Stimulated activated CD8-positive, alpha-beta memory T cell treated with anti-CD3 and anti-CD28 coated beads, Interleukin-7, amount 100 ng/mL, for 48 hours (primary cell): Measurements from ENCODE around the gene GAR1.
"Not testable (repeated sequence)": the region's sequence is repeated elsewhere in the genome, so short reads cannot be mapped to it uniquely, and the experiment has no call there.

Experiments
- DNase-seq, 2 donors: peaks; one replicate each; pipeline ENCODE4 v3.0.0-alpha.2; 2020; ENCODE audit warnings: low read depth in 1 of 2; ENCODE audit errors: extremely low read depth in 1 of 2

GAR1 gene

DNA sequence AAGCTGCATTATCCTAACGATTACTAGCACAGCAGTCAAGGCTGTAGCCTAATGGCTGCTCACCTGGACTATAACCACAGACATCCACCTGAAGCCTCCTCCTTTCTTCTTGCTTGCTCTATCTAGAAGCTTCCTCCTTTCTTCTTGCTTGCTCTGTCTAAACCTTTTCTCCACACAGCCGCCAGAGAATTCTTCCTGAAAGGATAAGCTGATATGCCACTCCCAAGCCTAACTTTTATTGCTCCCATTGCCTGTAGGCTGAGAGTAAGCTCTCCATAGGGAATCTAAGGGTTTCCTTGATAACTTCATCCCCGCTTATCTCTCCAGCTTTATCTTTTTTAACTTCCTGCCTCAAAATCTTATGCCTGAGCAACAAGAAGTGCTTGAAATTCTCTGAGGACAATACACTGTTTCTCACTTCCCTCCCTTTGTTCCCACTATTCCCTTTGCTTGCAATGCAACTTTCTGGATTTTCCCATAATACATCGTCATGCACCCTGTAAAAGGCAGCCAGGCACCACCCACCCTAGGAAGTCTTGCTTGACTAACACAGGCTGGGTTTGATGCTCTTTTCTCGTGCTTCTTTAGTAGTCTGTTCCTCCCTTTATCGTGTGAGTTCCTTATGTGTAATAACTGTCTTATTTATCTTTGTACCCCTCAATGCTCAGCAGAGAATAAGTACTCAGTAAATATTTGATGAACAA is 31.0 kb downstream of the GAR1 start:
- DNase-seq, result no peak

DNA sequence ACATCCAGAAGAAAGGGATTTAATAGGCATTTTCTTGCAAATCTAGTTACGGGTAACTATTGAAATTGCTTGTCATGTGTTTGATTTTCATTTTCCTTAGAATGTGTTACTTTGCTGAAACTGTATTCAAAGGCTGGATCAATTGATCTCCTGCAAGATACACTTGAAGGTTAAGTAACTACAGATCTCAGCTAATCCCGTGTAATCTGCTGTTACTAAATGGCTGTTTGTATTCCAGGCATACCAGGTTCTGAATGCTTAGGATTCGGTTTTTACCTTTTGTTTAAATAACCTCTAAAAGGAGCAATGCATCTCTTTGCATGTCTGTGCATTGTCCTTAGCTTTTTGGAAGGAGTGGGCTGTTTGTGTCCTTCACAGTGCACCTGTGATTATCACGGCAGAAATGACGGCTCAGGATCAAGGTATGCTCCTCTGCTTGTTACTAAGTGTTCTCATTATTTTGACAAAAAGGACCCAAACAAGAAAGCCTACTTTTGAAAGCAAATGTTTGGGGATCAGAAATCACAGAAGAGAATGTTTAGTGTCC is 32.4 kb downstream of the GAR1 start, which contains the start of gene LRIT3:
TSS of gene LRIT3 (plus strand) at position 212 of the 547 bp plus-strand sequence. CDS start at position 307, 95 bp downstream.
- no peak for DNase-seq

- no peak for DNase-seq
Measured at GRCh38 chr4:109848501-109848900, 32.9 kb downstream of the GAR1 start.

DNA sequence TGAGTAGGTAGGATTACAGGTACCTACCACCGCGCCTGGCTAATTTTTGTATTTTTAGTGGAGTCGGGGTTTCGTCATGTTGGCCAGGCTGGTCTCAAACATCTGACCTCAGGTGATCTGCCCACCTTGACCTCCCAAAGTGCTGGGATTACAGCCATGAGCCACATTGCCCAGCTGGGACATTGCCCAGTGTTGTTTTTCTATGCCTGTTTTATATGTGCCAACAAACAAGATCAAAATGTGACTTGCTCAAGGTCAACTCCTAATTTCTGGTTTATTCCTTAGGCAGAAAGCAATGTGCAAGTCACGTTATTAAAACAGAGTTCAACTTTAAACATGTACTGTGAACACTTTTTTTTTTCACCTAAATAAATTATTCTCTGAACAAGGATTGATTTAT is 35.0 kb downstream of the GAR1 start:
- no peak for DNase-seq

DNA sequence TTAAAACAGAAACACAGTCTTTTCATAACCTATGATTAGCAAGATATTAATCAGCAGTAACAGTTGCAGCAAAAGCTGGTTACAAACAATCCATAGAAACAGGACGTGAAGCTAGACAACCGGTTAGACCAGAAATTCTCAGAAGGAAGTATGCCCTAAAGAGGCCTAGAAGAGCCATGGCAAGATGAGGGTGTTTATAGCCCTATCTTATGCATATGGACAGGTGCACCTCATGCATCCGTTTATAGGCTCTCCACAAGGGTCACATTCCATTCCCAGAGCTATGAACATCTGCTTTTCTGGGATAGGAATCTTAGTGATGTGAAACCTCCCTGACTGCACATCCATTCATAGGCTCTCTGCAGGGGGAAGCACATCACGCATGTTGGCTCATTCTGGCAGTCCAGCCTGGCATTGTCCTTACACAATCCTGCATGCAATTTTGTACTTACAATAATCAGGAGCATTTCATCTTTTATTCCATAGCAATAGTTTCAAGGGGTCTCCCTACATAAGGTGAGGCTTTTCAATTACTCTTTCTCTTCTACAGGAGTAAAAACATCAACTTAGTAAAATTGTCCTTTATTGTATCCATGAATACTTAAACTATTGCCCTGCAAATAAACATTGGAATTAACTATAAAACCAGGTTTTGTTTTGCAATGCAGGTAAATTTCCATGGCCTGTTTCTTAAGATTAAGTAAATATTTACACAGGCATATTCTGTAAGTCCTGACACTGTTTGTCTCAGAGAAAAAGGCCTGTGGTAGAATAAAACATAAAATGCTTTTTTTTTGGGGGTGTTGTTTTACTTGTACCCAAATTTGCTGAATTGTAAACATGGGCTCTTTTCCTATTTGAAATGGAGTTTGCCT is 44.1 kb downstream of the GAR1 start:
- DNase-seq, result not testable (repeated sequence)

DNA sequence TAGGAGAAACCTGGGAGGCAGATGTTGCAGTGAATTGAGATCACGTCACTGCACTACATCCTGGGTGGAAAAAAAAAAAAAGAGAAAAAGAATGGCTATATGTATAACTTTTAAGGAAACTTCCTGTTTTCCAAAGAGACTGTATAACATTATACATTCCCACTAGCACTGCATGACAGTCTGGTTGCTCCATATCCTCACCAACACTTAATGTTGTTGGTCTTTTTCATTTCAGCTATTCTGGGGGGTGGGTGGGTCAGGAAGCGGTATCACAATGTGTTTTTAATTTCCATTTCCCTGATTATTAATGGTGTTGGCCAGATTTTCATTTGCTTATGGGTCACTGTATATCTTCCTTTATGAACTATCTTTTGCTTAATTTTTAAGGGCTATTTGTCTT is 45.7 kb downstream of the GAR1 start:
- no peak for DNase-seq

GRCh38 chr4:109861916-109862511 is 46.5 kb downstream of the GAR1 start:
- no peak for DNase-seq

DNA sequence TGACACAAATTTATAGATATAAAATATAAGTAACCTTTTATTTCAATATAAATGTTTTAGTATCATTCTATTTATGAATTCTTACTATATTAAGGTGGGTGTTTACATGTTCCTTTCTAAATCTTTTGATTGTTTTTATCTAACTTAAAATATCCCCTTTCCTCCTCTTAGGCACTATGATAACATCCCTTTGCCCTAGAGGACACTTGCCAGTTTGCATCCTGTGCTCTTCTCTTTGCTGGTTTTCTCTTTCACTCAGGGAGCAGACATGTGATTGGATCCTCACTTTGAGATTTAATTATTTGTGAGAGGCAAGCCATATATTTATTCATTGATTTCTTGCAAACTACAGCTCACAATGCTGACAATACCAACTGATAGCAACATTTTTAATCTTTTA is 48.6 kb downstream of the GAR1 start:
- no peak for DNase-seq

DNA sequence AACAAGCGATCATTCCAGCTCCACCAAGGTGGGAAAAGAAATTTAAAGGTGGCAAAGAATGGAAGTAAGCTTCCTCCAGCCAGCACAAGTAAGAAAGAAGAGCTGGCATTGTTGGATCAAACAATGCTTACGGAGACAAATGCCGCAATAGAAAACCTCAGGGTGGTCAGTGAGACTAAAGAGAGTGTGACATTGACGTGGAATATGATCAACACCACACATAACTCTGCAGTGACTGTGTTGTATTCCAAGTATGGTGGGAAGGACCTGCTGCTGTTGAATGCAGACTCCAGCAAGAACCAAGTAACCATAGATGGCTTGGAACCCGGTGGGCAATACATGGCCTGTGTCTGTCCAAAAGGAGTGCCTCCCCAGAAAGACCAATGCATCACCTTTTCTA is 54.5 kb downstream of the GAR1 start:
- no peak for DNase-seq

- no peak for DNase-seq
Measured at GRCh38 chr4:109872065-109872464, 56.5 kb downstream of the GAR1 start.

DNA sequence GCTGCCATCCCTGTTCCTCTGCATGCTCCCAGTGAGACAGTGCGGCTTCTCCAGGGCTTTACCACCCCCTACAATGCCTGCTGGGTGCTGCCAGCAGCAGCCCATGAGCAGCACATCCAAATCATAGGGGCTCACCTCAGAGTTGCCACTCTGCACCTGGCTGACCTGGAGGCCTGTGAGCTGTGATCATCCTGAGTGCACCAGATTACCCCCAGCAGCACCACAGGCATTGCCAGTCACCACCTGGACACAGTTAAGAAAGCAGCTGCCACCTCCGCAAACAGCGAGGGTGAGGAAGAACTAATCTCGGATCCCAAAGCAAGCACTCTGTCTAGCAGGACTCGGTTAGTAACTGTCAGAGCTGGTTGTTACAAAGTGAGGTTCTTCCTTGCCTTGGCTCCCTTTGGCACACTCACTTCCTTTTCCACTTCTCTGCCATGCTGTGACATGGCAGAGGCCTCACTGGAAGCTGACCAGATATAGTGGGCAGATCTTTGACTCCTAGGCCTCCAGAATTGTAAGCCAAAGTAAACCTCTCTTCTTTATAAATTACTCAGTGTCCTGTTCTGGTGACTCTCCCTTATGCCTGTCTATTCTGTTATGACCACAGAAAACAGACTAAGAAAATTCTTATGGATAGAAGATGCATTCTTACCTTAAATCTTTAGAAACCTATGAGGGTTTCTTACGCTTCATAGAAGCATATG is 57.5 kb downstream of the GAR1 start:
- DNase-seq, result no peak

- DNase-seq, result no peak
Measured at GRCh38 chr4:109873791-109874514, 58.4 kb downstream of the GAR1 start.
